HG02870 (cell line): ENCODE data around the gene IL17F.
A peak's percentile ranks its signal among the peaks of the same experiment; 100 is the strongest.
"Not testable (repeated sequence)": the region's sequence is repeated elsewhere in the genome, so short reads cannot be mapped to it uniquely, and the experiment has no call there.

ENCODE experiments used
- ATAC-seq: cut with Tn5 transposase; IDR thresholded peaks from one replicate; pipeline ENCODE4 v1.9.1; 2021; ENCODE audit warnings: mild to moderate bottlenecking, moderate library complexity; ENCODE audit not compliant: unreplicated experiment

IL17F gene

GRCh38 chr6:52249078-52249477 lies 4.8 kb upstream of the IL17F start:
- ATAC-seq, result no peak

DNA sequence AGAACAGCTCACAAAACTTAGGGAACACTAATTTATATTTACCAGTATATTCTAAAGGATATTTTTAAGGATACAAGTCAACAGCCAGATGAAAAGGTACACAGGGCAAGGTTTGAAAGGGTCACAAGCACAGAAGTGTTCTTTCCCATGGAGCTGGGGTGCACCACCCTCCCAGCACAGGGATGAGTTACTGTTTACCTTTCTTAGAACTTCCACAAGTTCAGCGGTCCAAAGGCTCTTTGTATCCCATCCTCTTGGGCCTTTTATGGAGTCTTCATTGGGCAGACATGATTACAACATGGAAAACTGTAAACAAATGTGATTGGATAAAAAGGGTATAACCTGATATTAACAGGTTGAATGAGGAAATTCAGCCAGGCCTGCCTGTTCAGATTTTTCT lies 1.1 kb upstream of the IL17F start:
- no peak for ATAC-seq

DNA sequence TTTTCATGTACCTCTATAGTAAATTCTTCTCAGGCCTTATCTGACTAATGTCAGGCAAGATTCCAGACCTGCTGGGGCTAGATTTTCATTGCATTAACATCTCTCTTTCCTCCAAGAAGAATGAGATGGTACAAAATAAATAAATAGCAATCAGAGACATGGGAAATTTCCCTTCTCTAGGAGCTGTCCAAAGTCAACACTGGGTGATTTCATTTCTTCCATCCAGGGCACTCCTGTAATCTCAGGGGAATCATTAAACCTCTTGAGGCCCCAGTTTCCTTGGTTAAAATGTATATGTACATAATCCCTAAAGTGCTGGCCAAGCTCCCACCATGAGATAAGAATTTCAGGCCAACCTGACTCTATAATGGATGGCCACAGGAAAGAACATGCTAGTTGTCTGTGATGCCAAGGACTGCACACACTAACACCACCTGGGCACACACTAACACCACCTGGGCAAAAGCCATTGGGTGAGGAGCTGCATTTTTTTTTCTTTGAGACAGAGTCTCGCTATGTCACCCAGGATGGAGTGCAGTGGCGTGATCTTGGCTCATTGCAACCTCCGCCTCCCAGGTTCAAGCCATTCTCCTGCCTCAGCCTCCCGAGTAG lies 912 bp downstream of the IL17F start:
- no peak for ATAC-seq

GRCh38 chr6:52241819-52242218 lies 2.5 kb downstream of the IL17F start:
- ATAC-seq, result no peak

- peak; percentile 94 for ATAC-seq
Observed at GRCh38 chr6:52233975-52234823, 10.1 kb downstream of the IL17F start.

- ATAC-seq, result no peak
Observed at GRCh38 chr6:52233005-52233404, 11.3 kb downstream of the IL17F start.

- ATAC-seq, result no peak
Observed at GRCh38 chr6:52231406-52232127, 12.7 kb downstream of the IL17F start.

DNA sequence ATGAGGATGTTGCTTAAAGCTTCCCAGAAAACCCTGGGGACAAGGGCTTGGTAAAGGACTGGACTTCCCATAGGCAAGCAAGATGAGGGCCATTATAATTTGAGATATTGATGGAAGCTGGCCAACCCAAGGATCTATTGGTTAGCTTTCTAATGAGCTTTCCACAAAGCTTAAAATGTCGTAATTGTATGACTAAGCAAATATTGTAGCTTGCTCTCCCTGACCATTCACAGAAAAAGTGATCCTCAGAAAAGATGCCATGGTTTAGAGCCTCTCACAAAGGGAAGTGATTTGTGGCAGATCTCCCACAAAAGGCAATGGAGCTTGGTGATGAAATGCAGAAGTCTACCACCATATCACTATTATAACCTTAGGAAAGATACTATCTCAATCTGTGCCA lies 13.6 kb downstream of the IL17F start:
- no peak for ATAC-seq

- ATAC-seq, result peak; percentile 100
Observed at GRCh38 chr6:52227495-52227894, 16.8 kb downstream of the IL17F start.

- ATAC-seq, result peak; percentile 92
Observed at GRCh38 chr6:52221302-52221701, 23.0 kb downstream of the IL17F start.

DNA sequence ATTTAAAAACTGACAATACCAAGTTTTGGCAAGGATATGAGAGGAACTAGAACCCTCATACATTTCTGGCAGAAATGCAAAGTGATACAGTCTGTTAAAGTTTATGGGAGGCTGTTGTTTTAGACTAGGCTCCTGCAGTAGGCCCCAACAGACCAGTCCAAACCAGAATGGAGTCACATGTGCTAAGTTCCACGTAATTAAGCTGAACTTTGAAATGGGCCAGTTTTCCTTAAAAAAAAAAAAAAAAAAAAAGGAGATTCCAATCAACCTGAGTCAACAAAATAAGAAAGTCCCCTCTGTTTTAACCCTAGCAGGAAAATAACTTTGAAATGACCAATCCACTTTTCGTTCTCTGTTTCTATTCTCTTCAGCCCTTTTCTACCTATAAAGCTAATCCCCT lies 26.5 kb downstream of the IL17F start:
- ATAC-seq, result no peak

DNA sequence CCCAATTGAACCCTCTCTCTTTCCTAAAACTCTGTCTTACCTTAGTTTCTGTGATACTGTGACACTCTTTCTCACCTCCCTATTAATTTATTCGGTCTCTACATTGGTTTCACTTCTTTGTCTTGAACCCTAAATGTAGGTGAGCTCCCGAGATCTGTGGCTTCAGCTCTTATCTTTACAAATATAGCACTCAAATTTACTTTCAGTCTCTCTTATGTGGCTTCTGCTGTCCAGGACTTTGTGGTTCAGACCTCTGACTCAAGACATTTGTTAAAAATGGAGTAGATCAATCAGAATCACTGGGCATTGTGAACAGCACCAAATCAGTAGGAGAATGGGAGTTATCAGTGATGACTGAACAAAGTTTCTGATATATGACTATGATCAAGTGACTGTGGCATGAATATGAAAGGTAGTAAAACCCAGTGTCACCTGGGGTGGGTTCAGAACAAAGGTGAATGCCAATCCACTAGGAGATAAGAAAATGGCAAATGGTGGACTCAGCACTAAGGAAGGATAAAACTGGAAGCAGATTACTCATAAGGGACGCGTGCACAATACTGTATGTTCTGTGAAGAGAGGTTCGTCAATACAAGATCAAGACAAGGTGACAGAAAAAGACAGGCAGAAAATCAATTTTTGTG lies 27.2 kb downstream of the IL17F start:
- ATAC-seq, result peak; percentile 35

- ATAC-seq, result no peak
Observed at GRCh38 chr6:52215787-52216186, 28.5 kb downstream of the IL17F start.

DNA sequence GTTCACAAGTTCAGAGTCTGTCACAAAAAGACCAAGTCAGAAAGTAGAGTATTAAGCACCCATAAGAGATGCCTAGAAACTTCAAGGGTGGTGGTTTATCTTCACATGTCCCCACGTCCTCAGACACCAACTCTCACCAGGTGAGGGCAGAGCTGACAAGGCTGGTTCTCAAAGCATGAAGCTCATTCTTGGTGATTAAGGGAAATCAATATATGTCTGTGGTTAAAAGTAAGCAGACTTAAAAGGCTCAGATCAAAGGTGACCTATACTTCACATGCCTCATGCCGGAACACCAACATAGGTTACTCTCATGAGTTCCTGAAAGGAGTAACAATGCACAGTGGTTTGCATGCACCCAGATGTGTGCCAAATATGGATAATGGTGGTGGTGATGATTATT lies 31.2 kb downstream of the IL17F start:
- no peak for ATAC-seq

DNA sequence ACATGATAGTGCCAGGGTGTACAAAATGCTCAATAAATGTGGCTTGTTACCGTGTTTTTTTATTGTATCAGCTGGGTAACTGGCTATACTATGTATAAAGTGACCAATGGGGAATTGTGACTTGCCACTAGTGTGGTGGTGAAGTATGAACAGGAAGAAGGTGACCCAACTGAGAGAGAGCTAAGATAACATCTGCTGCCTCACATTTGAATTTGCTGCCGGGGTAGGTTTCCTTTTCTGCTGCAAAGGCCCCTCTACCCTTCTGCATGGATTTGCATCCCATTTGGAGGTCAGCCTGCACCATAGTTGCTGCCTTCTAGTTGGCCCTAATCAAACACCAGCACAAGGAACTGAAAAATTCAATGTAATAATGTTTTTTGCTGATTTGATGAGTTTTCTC lies 34.1 kb downstream of the IL17F start:
- peak; percentile 74 for ATAC-seq

DNA sequence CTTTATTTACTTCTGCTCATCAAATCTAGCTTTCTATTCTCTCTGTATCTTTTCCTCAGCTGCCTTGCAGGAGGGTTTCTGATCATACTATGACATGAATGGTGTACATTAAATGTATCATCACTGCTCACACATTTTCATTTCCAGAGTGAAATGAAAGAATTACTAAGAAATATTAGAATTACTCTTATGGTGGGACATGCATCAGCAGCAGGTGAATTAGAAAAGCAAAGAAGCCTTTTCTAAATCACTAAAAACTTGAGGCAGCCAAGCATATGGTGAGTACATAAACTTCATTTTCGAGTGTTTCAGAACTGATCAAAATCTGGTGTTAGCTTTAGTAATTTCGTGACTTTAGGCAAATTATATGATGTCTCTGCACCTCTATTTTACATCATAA lies 34.5 kb downstream of the IL17F start:
- ATAC-seq, result peak; percentile 71

GRCh38 chr6:52208612-52209011 lies 35.7 kb downstream of the IL17F start:
- ATAC-seq, result no peak

- no peak for ATAC-seq
Observed at GRCh38 chr6:52207066-52207465, 37.2 kb downstream of the IL17F start.

GRCh38 chr6:52201493-52201892 lies 42.8 kb downstream of the IL17F start:
- ATAC-seq, result no peak

- no peak for ATAC-seq
Observed at GRCh38 chr6:52201046-52201445, 43.3 kb downstream of the IL17F start.

GRCh38 chr6:52200088-52200487 lies 44.2 kb downstream of the IL17F start:
- ATAC-seq, result not testable (repeated sequence)
